ENCODE data around the gene RNGTT. TPM values are rescaled to one million over a fixed set of nuclear protein-coding genes. Genes with fewer than 3 reads are reported as not detected.

Gene RNGTT
- total RNA-seq, 4 donors from 2014 or later = 12.2 to 17.5 (median 14.6) TPM

GRCh38 chr6:88567696-88568095, 395.7 kb downstream of the RNGTT start:
- Histone ChIP-seq H3K4me1 (no peaks in the 10 kb centered on the region), H3K27ac (no peak overlapping the region), H3K27me3 (no peaks in the 10 kb centered on the region), H3K4me3 (no peak overlapping the region), H3K36me3 (no peaks in the 10 kb centered on the region), H3K9me3 (peaks cover 0 to 7% (median 0%) of the 10 kb centered on the region in 3 donors)
- ATAC-seq = no peak
- 57 to 61% methylated on average over 2 of the region's 2 CpGs for WGBS, 2 donors (ENCODE audit: low coverage in 1 of 2)
- TF ChIP-seq, protein P1, sequence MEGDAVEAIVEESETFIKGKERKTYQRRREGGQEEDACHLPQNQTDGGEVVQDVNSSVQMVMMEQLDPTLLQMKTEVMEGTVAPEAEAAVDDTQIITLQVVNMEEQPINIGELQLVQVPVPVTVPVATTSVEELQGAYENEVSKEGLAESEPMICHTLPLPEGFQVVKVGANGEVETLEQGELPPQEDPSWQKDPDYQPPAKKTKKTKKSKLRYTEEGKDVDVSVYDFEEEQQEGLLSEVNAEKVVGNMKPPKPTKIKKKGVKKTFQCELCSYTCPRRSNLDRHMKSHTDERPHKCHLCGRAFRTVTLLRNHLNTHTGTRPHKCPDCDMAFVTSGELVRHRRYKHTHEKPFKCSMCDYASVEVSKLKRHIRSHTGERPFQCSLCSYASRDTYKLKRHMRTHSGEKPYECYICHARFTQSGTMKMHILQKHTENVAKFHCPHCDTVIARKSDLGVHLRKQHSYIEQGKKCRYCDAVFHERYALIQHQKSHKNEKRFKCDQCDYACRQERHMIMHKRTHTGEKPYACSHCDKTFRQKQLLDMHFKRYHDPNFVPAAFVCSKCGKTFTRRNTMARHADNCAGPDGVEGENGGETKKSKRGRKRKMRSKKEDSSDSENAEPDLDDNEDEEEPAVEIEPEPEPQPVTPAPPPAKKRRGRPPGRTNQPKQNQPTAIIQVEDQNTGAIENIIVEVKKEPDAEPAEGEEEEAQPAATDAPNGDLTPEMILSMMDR (IDR thresholded peaks at IDR 0.05) = no peak
- TF ChIP-seq POLR2AphosphoS5 (IDR thresholded peaks at IDR 0.05) (no peak), POLR2A (IDR thresholded peaks at IDR 0.05) (no peak), EP300 (IDR thresholded peaks at IDR 0.05) (no peak)

GRCh38 chr6:88566746-88567534, 396.5 kb downstream of the RNGTT start:
- Histone ChIP-seq H3K27me3 (no peaks in the 10 kb centered on the region), H3K4me3 (no peak overlapping the region), H3K36me3 (no peaks in the 10 kb centered on the region), H3K9me3 (peaks cover 0 to 7% (median 0%) of the 10 kb centered on the region in 3 donors), H3K27ac (no peak overlapping the region), H3K4me1 (peaks cover 0 to 6% (median 0%) of the 10 kb centered on the region in 3 donors)
- WGBS, 2 donors (ENCODE audit: low coverage in 1 of 2) = 54 to 93% methylated on average over 3 to 4 of the region's 8 CpGs
- ATAC-seq = peak; percentile 26
- no peak for TF ChIP-seq POLR2AphosphoS5 (IDR thresholded peaks at IDR 0.05)
- TF ChIP-seq, protein P1 (IDR thresholded peaks at IDR 0.05) = no peak
- TF ChIP-seq POLR2A (IDR thresholded peaks at IDR 0.05) = no peak
- TF ChIP-seq EP300 (IDR thresholded peaks at IDR 0.05) = no peak

DNA sequence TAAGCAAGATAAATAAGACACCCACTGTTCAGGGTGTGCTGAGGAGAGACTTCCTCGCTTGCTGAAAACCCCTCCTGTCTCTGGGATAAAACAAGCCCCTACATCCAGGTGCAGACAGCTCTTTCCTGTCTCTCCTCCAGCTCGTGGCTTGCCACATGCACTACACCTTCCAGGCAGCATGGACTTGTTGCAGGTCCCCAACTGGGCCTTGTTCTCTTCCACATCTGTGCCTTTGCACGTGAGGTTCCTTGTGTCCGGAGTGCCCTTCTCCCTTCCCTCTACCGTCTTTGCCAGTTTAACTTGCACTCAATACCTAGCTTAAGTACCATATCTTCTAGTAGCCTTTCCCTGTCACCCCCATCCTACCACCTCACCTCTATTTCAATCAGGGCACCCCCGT, 397.6 kb downstream of the RNGTT start:
- Histone ChIP-seq H3K4me1 (peaks cover 0 to 17% (median 4%) of the 10 kb centered on the region in 3 donors), H3K36me3 (no peaks in the 10 kb centered on the region), H3K27ac (no peak overlapping the region), H3K27me3 (no peaks in the 10 kb centered on the region), H3K4me3 (no peak overlapping the region), H3K9me3 (peaks cover 0 to 7% (median 0%) of the 10 kb centered on the region in 3 donors)
- 86 to 94% methylated on average over 5 to 6 of the region's 6 CpGs for WGBS, 2 donors (ENCODE audit: low coverage in 1 of 2)
- ATAC-seq = no peak
- no peak for TF ChIP-seq EP300 (IDR thresholded peaks at IDR 0.05)
- TF ChIP-seq POLR2AphosphoS5 (IDR thresholded peaks at IDR 0.05) = no peak
- TF ChIP-seq, protein P1 (IDR thresholded peaks at IDR 0.05) = no peak
- TF ChIP-seq POLR2A (IDR thresholded peaks at IDR 0.05) = no peak

GRCh38 chr6:88565409-88565811, 398.0 kb downstream of the RNGTT start:
- ATAC-seq = no peak
- H3K4me1 ChIP-seq = peaks cover 0 to 21% (median 4%) of the 10 kb centered on the region in 3 donors
- no peak overlapping the region for H3K27ac ChIP-seq
- H3K36me3 ChIP-seq = no peaks in the 10 kb centered on the region
- H3K9me3 ChIP-seq = peaks cover 0 to 7% (median 0%) of the 10 kb centered on the region in 3 donors
- TF ChIP-seq EP300 (IDR thresholded peaks at IDR 0.05) (no peak), POLR2AphosphoS5 (IDR thresholded peaks at IDR 0.05) (no peak), POLR2A (IDR thresholded peaks at IDR 0.05) (no peak)
- TF ChIP-seq, protein P1 (IDR thresholded peaks at IDR 0.05) = no peak
- 60 to 90% methylated on average over 1 to 6 of the region's 7 CpGs for WGBS, 2 donors (ENCODE audit: low coverage in 1 of 2)
- no peaks in the 10 kb centered on the region for H3K27me3 ChIP-seq
- H3K4me3 ChIP-seq = no peak overlapping the region

DNA sequence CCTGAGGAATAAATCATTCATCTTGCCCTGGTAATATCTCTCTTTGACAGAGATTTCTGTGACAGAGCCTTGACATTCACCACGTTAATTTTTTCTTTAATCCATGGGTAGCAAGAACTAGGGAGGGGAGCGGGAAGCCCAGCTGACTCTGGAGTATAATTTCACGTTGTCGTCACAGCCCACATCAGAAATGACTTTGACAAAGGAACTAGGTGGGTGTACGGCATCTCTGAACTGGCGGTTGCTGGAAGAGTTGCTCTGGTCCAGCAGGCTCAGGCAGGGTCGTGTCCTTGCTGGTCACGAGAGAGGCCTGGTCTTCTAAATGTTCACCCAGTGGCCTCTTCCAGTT, 400.2 kb downstream of the RNGTT start:
- Histone ChIP-seq H3K4me1 (peaks cover 0 to 25% (median 4%) of the 10 kb centered on the region in 3 donors), H3K27ac (no peak overlapping the region), H3K36me3 (no peaks in the 10 kb centered on the region), H3K9me3 (no peaks in the 10 kb centered on the region), H3K27me3 (no peaks in the 10 kb centered on the region), H3K4me3 (no peak overlapping the region)
- no peak for ATAC-seq
- TF ChIP-seq POLR2AphosphoS5 (IDR thresholded peaks at IDR 0.05) = no peak
- WGBS, 2 donors (ENCODE audit: low coverage in 1 of 2) = 96% methylated on average over 8 of the region's 8 CpGs; no CpG with 5 or more reads in 1 of the 2 donors
